SK-N-SH treated with all-trans-retinoic acid at 6 μM for 48 hours (cell line): ENCODE data around the gene NME7.

ENCODE experiments used
- ARNTL ChIP-seq: fragments of 450-650 bp; formaldehyde crosslinking; IDR thresholded peaks from 2 replicates; pipeline ENCODE4 v1.5.0; 2020; ENCODE audit warnings: low read depth, mild to moderate bottlenecking, moderate library complexity, borderline replicate concordance
- PATZ1 ChIP-seq: fragments of 250-450 bp; sonication (Bioruptor Pico); IDR thresholded peaks from 2 replicates; pipeline ENCODE4 v1.8.0; 2020; ENCODE audit warnings: mild to moderate bottlenecking, moderate library complexity, borderline replicate concordance
- POU6F1 ChIP-seq: fragments of 250-450 bp; sonication (Bioruptor Pico); IDR thresholded peaks from 2 replicates; pipeline ENCODE4 v1.8.0; 2021; ENCODE audit warnings: low read depth, mild to moderate bottlenecking, moderate library complexity, borderline replicate concordance
- PPARA ChIP-seq: fragments of 250-450 bp; sonication (Bioruptor Pico); IDR thresholded peaks from 2 replicates; pipeline ENCODE4 v1.5.0; 2020; ENCODE audit warnings: mild to moderate bottlenecking, borderline replicate concordance
- RARB ChIP-seq: fragments of 250-450 bp; sonication (Bioruptor Pico); IDR thresholded peaks from 2 replicates; pipeline ENCODE4 v1.8.0; 2021; ENCODE audit warnings: mild to moderate bottlenecking, moderate library complexity
- TOX ChIP-seq: fragments of 250-450 bp; sonication (Bioruptor Pico); IDR thresholded peaks from 2 replicates; pipeline ENCODE4 v1.8.0; 2021; ENCODE audit warnings: mild to moderate bottlenecking, moderate library complexity, borderline replicate concordance
- TSHZ2 ChIP-seq: fragments of 250-450 bp; sonication (Bioruptor Pico); IDR thresholded peaks from 2 replicates; pipeline ENCODE4 v1.5.0; 2020; ENCODE audit warnings: mild to moderate bottlenecking, moderate library complexity
- ZFP3 ChIP-seq: fragments of 250-450 bp; sonication (Bioruptor Pico); IDR thresholded peaks from 2 replicates; pipeline ENCODE4 v1.5.0; 2020; ENCODE audit warnings: mild to moderate bottlenecking, moderate library complexity

GRCh38 chr1:169387399-169387798 lies 19.8 kb upstream of the NME7 start:
- TF ChIP-seq TSHZ2 (CRISPR knock-in tag) (no peak), ZFP3 (CRISPR knock-in tag) (no peak), ARNTL (CRISPR knock-in tag) (no peak), PPARA (CRISPR knock-in tag) (no peak), RARB (CRISPR knock-in tag) (no peak), TOX (CRISPR knock-in tag) (no peak), PATZ1 (no peak), POU6F1 (no peak)
